Pancreas (tissue), 10 donors: ENCODE data around the gene AGO3. TPM values are rescaled to one million over a fixed set of nuclear protein-coding genes. Genes with fewer than 3 reads are reported as not detected.

Experiments
- ATAC-seq, 4 donors: fragments of 200-7000 bp; cut with Tn5 transposase; one replicate each; pipeline versions ENCODE4 v1.8.0 to v1.9.1; 2020; ENCODE audit warnings: mild to moderate bottlenecking in 4 of 4, moderate library complexity in 4 of 4
- DNase-seq, 6 donors: peaks; one replicate each; pipeline ENCODE4 v3.0.0-alpha.2; 2020
- FAIRE-seq: peaks from 2 replicates; lab custom pipeline; 2012; peaks lifted over from hg19 to GRCh38; lab: Jason Lieb, UNC
- H3K27ac ChIP-seq, 4 donors: fragments of 200-600 bp; sonication (generic); 1 replicate in 3 of 4; 2 replicates in 1 of 4; pipeline versions ENCODE4 v1.5.0 to v1.8.0; 2020
- H3K27me3 ChIP-seq, 4 donors: fragments of 200-600 bp; one replicate each; pipeline ENCODE4 v1.8.0; 2021
- H3K36me3 ChIP-seq, 3 donors: fragments of 200-600 bp; sonication (generic) in 1 of 3; one replicate each; pipeline versions ENCODE4 v1.5.0 to v1.8.0; 2020 to 2021
- H3K4me1 ChIP-seq, 3 donors: fragments of 200-600 bp; one replicate each; pipeline ENCODE4 v1.8.0; 2021
- H3K4me3 ChIP-seq, 4 donors: fragments of 200-600 bp; sonication (generic) in 2 of 4; one replicate each; pipeline versions ENCODE4 v1.5.0 to v1.8.0; 2020 to 2021
- H3K9me3 ChIP-seq, 4 donors: fragments of 200-600 bp; one replicate each; pipeline ENCODE4 v1.8.0; 2021
- WGBS, 2 donors: extraction: QIAGEN DNeasy Blood & Tissue Kit; methylation state at CpG; one replicate each; pipeline ENCODE4 v1.1.7; 2013; 5-methylcytosine and 5-hydroxymethylcytosine counted together
- intact Hi-C, 3 donors: fragments of 100-400 bp; cut with DNase I; formaldehyde crosslinking; loops; one replicate each; pipeline versions ENCODE4 v1.11.1 to v1.14.2; 2022
- polyA plus RNA-seq, 2 donors: library from polyadenylated mRNA; stranded (reverse); fragments of 200-250 nt; gene quantifications; one replicate each; pipeline ENCODE4 v1.2.3, GENCODE V29; 2013
- total RNA-seq, 6 donors: library from RNA; stranded (reverse); fragmentation: NEBNext Ultra II Directional in 4 of 6; extraction: Animal tissue kit (Norgen Biotek cat#: 25700) in 4 of 6; gene quantifications; one replicate each; pipeline versions ENCODE4 v1.2.1 to v1.2.4, GENCODE V29; 2021 to 2023
- TF ChIP-seq, protein P1 (sequence below), 4 donors: fragments of 200-600 bp; sonication (generic) in 3 of 4; IDR thresholded peaks; one replicate each; pipeline versions ENCODE4 v1.5.0 to v1.8.0; 2021; ENCODE audit warnings: antibody characterized with exemption in 4 of 4
- donor health status: healthy with polysubstance abuse.
- donor health status: DM: no; HTN: no; CAD: no; lungs with moderate emphysema.
- donor health status: DM: no; HTN: no; CAD: no.
- donor health status: control.
- donor health status: control.
- donor health status: Bipolar disorder and iron deficiency.
- donor health status: DM: yes; HTN: yes; CAD: no.
- donor health status: DM: no; HTN: no; CAD: no.
- donor health status: DM: no; HTN: no; CAD: no.
- donor health status: DM: yes; HTN: yes; CAD: no.

Gene AGO3
- total and polyA plus RNA-seq, 8 donors, result 2.2 to 16.6 (median 9.5) TPM

DNA sequence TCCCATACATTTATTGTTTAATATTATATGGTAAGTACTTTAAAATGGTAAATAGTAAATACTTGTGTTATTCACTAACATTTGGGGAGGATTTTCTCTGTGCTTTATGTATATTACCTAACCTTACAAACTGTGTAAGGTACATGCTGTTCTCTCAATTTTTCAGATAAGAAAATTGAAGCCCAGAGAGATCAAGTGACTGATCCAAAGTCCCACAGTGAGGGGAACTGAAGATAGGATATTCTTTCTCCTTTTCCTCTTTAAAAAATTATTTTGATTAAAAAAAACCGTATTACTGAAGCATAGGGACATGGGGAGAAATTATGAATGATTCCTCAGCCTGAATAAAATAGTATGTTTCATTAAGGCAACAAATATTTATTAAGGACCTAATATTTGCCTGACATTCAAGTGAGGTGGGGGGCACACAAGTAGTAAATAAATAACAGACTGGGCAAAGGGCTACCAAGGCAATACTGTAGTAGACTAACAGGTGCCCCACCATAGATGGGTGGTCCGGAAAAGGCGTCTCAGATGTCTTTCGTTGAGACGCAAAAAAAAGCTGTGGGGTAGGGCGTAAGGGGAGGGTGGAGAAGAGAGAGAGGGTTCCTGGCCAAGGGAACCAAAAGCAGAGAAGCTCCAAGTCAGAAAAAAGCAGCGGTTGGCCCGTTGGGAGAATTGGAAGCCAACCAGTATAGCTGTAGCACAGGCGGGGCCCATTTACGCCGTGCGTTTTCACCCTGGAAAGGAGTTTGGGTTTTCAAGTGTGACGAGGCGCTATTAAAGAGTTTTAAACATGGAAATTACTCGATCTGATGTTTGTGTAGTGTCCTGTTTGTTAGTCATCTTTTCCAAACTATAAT is 944 bp upstream of the AGO3 start:
- no peak for FAIRE-seq

DNA sequence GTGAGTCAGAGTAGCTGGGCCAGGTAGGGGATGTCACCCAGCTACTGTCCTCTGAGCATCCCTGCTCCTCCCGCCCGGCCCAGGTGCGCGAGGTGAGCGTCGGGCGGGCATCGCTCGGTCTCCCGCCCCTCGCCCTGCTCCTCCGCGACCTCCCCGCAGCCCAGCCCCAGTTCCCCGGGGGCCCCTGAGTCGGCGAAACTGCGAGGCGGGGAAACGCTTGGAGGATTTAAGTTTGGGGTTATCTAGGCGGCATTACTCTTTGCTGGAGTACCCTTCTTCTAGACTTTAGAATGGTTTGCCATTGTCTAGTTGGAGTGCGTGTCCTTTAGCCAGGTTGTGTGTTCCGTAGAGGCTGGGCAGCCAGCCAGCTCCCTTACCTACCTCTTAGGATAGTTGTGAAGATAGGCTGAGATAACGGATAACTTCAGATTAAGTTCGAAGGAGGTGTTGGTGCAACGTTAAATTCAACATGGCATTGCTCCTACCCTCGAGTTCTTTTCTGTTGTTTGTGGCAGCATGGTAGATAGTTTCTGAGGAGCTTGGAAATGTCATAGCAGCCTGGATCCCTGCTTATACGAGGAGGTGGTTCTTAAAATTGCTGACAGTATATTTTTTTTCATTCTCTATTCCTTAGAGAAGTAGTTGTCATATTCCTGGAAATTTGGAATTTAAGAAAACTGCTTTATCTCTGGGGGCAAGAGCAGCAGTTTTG is 697 bp downstream of the AGO3 start:
- WGBS, 2 donors, result 0 to 1% methylated on average over 28 of the region's 28 CpGs
- ATAC-seq, result peak; percentile 21 to 52 (median 34)
- intact Hi-C loops, result no loop called here
- TF ChIP-seq, protein P1, sequence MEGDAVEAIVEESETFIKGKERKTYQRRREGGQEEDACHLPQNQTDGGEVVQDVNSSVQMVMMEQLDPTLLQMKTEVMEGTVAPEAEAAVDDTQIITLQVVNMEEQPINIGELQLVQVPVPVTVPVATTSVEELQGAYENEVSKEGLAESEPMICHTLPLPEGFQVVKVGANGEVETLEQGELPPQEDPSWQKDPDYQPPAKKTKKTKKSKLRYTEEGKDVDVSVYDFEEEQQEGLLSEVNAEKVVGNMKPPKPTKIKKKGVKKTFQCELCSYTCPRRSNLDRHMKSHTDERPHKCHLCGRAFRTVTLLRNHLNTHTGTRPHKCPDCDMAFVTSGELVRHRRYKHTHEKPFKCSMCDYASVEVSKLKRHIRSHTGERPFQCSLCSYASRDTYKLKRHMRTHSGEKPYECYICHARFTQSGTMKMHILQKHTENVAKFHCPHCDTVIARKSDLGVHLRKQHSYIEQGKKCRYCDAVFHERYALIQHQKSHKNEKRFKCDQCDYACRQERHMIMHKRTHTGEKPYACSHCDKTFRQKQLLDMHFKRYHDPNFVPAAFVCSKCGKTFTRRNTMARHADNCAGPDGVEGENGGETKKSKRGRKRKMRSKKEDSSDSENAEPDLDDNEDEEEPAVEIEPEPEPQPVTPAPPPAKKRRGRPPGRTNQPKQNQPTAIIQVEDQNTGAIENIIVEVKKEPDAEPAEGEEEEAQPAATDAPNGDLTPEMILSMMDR (IDR thresholded peaks at IDR 0.05), result no peak
- peak overlapping the region; percentile 93 to 97 (median 95) for H3K27ac ChIP-seq
- peaks cover 10 to 24% (median 17%) of the 10 kb centered on the region in 3 donors for H3K4me1 ChIP-seq
- peak in 5 of 6 donors; percentile 14 to 70 (median 42) for DNase-seq
- H3K27me3 ChIP-seq, result no peaks in the 10 kb centered on the region
- FAIRE-seq, result no peak
- no peaks in the 10 kb centered on the region for H3K9me3 ChIP-seq
- no peaks in the 10 kb centered on the region for H3K36me3 ChIP-seq
- H3K4me3 ChIP-seq, result peak overlapping the region; percentile 78 to 88 (median 84)

More for the DNA sequence above, 944 bp upstream of the AGO3 start:
- TF ChIP-seq, protein P1 (IDR thresholded peaks at IDR 0.05), result no peak
- H3K4me1 ChIP-seq, result peaks cover 10 to 20% (median 17%) of the 10 kb centered on the region in 3 donors
- H3K36me3 ChIP-seq, result no peaks in the 10 kb centered on the region
- peak overlapping the region; percentile 78 to 88 (median 84) for H3K4me3 ChIP-seq
- WGBS, 2 donors, result 1% methylated on average over 15 of the region's 15 CpGs
- DNase-seq (peak in 4 of 6 donors; percentile 21 to 46 (median 32)), ATAC-seq (peak; percentile 33 to 57 (median 49))
- intact Hi-C loops, result no loop called here
- H3K27ac ChIP-seq, result peak overlapping the region; percentile 93 to 97 (median 95)
- no peaks in the 10 kb centered on the region for H3K27me3 ChIP-seq
- no peaks in the 10 kb centered on the region for H3K9me3 ChIP-seq

DNA sequence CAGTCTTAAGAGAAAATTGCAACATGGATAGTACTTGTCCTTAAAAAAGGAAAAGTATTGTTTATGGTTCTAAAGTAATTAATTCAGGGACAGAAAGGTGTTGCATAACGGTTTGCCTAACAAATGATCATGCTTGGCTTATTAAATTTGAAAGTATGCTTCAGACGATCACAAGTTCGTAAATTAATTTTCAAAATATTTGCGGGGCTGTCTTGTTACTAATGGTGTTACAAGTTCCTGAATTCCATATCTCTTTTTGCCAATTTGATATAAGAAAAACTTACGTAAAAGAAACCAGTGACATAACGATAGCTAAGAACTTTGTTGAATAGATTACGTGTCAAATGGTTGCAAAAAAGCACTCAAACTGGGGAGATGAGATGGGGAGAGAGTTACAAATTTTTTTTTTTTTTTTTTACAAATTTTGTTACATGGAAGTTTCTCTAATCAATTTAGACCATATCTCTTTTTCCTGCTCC is 1.3 kb downstream of the AGO3 start:
- H3K4me1 ChIP-seq, result peaks cover 10 to 24% (median 17%) of the 10 kb centered on the region in 3 donors
- DNase-seq (no peak), ATAC-seq (no peak), FAIRE-seq (no peak)
- intact Hi-C loops, result no loop called here
- TF ChIP-seq, protein P1 (IDR thresholded peaks at IDR 0.05), result no peak
- H3K27me3 ChIP-seq, result no peaks in the 10 kb centered on the region
- peak overlapping the region in 3 of 4 donors; percentile 78 to 88 (median 82) for H3K4me3 ChIP-seq
- H3K27ac ChIP-seq, result no peak overlapping the region
- H3K9me3 ChIP-seq, result no peaks in the 10 kb centered on the region
- no peaks in the 10 kb centered on the region for H3K36me3 ChIP-seq
- WGBS, 2 donors, result 17 to 25% methylated on average over 7 of the region's 7 CpGs

DNA sequence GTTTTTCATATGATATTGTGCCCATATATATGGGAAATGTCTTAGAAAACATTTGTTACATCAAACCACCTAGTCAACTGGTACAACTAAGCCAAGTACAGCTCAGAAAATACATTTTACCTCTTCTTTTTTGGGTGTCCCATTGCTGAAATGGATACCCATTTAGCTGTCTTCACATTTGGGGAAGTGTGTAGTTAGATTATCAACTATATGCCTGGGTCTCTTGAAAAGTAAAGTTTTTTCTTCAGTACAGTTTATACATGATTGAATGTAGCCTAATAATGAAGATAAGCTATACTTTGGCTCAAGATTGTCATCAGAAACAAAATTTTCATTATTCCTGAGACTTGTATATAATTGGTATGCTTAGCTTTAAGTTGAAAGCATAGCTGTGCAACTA is 2.0 kb downstream of the AGO3 start:
- intact Hi-C loops, result no loop called here
- TF ChIP-seq, protein P1 (IDR thresholded peaks at IDR 0.05), result no peak
- H3K4me3 ChIP-seq, result no peak overlapping the region
- H3K9me3 ChIP-seq, result no peaks in the 10 kb centered on the region
- no peaks in the 10 kb centered on the region for H3K27me3 ChIP-seq
- H3K36me3 ChIP-seq, result no peaks in the 10 kb centered on the region
- H3K27ac ChIP-seq, result no peak overlapping the region
- H3K4me1 ChIP-seq, result peaks cover 10 to 24% (median 17%) of the 10 kb centered on the region in 3 donors
- no peak for DNase-seq
- no peak for FAIRE-seq
- no peak for ATAC-seq
